Suprapubic skin (tissue), 4 donors: ENCODE results near the gene FOLR2.

Experiments used
- CTCF ChIP-seq, 2 donors: fragments of 200-600 bp in 1 of 2; fragments of 450-650 bp in 1 of 2; sonication (generic) in 1 of 2; IDR thresholded peaks; one replicate each; pipeline ENCODE4 v1.5.1; 2016 to 2019; ENCODE audit warnings: antibody characterized with exemption in 2 of 2, mild to moderate bottlenecking in 1 of 2, moderate library complexity in 1 of 2
- EP300 ChIP-seq: sonication (generic); formaldehyde crosslinking; IDR thresholded peaks from one replicate; pipeline ENCODE4 v1.6.1; 2017; ENCODE audit warnings: antibody characterized with exemption
- POLR2A ChIP-seq, 2 donors: fragments of 450-650 bp; IDR thresholded peaks; one replicate each; pipeline ENCODE4 v1.6.1; 2017; ENCODE audit warnings: antibody characterized with exemption in 2 of 2, mild to moderate bottlenecking in 2 of 2, moderate library complexity in 2 of 2
- POLR2AphosphoS5 ChIP-seq, 3 donors: sonication (generic); formaldehyde crosslinking; IDR thresholded peaks; one replicate each; pipeline ENCODE4 v1.6.1; 2017; ENCODE audit warnings: antibody characterized with exemption in 3 of 3

GRCh38 chr11:72259490-72259889, 42.9 kb downstream of the FOLR2 start:
- TF ChIP-seq CTCF (IDR thresholded peaks at IDR 0.05), result no peak
- TF ChIP-seq POLR2A (IDR thresholded peaks at IDR 0.05), result no peak
- TF ChIP-seq POLR2AphosphoS5 (IDR thresholded peaks at IDR 0.05), result no peak
- no peak for TF ChIP-seq EP300
